HEK293T (cell line): Measurements from ENCODE around the gene LRRC8E.

Experiments used
- ARNT ChIP-seq: fragments of 450-650 bp; IDR thresholded peaks from 2 replicates; pipeline ENCODE4 v1.6.1; 2017; ENCODE audit warnings: mild to moderate bottlenecking
- BHLHE40 ChIP-seq: fragments of 450-650 bp; IDR thresholded peaks from 2 replicates; pipeline ENCODE4 v1.6.1; 2016; ENCODE audit warnings: mild to moderate bottlenecking, moderate library complexity, borderline replicate concordance
- ELF4 ChIP-seq: fragments of 450-650 bp; IDR thresholded peaks from 2 replicates; pipeline ENCODE4 v1.6.1; 2017; ENCODE audit warnings: antibody characterized with exemption
- FOXA1 ChIP-seq: fragments of 450-650 bp; IDR thresholded peaks from 2 replicates; pipeline ENCODE4 v1.6.1; 2016; ENCODE audit warnings: mild to moderate bottlenecking
- FOXK2 ChIP-seq: fragments of 450-650 bp; IDR thresholded peaks from 2 replicates; pipeline ENCODE4 v1.6.1; 2016; ENCODE audit warnings: mild to moderate bottlenecking
- FOXM1 ChIP-seq: fragments of 450-650 bp; IDR thresholded peaks from 2 replicates; pipeline ENCODE4 v1.6.1; 2017; ENCODE audit warnings: mild to moderate bottlenecking, borderline replicate concordance
- HDGF ChIP-seq: fragments of 450-650 bp; IDR thresholded peaks from 2 replicates; pipeline ENCODE4 v1.6.1; 2017; ENCODE audit warnings: antibody characterized with exemption, borderline replicate concordance
- L3MBTL2 ChIP-seq: fragments of 450-650 bp; conservative IDR thresholded peaks from 2 replicates; pipeline ENCODE4 v1.6.1; 2016; ENCODE audit warnings: mild to moderate bottlenecking
- NFRKB ChIP-seq: fragments of 450-650 bp; IDR thresholded peaks from 2 replicates; pipeline ENCODE4 v1.6.1; 2016; ENCODE audit warnings: mild to moderate bottlenecking, moderate library complexity
- PKNOX1 ChIP-seq: fragments of 450-650 bp; IDR thresholded peaks from 2 replicates; pipeline ENCODE4 v1.6.1; 2016
- SP1 ChIP-seq: fragments of 450-650 bp; IDR thresholded peaks from 2 replicates; pipeline ENCODE4 v1.6.1; 2017
- SUZ12 ChIP-seq: fragments of 450-650 bp; IDR thresholded peaks from 2 replicates; pipeline ENCODE4 v1.6.1; 2016; ENCODE audit warnings: mild to moderate bottlenecking
- TARDBP ChIP-seq: fragments of 450-650 bp; IDR thresholded peaks from 2 replicates; pipeline ENCODE4 v1.6.1; 2016
- ZNF384 ChIP-seq: fragments of 450-650 bp; IDR thresholded peaks from 2 replicates; pipeline ENCODE4 v1.6.1; 2016

GRCh38 chr19:7862413-7862951 lies 25.8 kb upstream of the LRRC8E start:
- no peak for TF ChIP-seq SP1
- no peak for TF ChIP-seq FOXA1
- no peak for TF ChIP-seq FOXM1
- no peak for TF ChIP-seq TARDBP
- no peak for TF ChIP-seq PKNOX1
- TF ChIP-seq HDGF = no peak
- no peak for TF ChIP-seq FOXK2
- TF ChIP-seq ZNF384 = no peak
- TF ChIP-seq NFRKB = no peak
- no peak for TF ChIP-seq SUZ12
- no peak for TF ChIP-seq BHLHE40
- TF ChIP-seq L3MBTL2 = no peak
- no peak for TF ChIP-seq ARNT
- TF ChIP-seq ELF4 = no peak
